H7 (cell line): Measurements from ENCODE around the gene L1CAM. TPM values are rescaled to one million over a fixed set of nuclear protein-coding genes. Genes with fewer than 3 reads are reported as not detected.
A peak's percentile ranks its signal among the peaks of the same experiment; 100 is the strongest.

Source experiments
- DNase-seq: peaks from one replicate; pipeline ENCODE4 v3.0.0; 2012
- H3K27me3 ChIP-seq: 2 replicates; pipeline ENCODE4 v1.6.0; 2011; ENCODE audit warnings: mild to moderate bottlenecking, low read length; ENCODE audit not compliant: control insufficient read depth, insufficient read depth
- H3K36me3 ChIP-seq: replicated peaks from 2 replicates; pipeline ENCODE4 v1.5.1; 2011; ENCODE audit warnings: low read length; ENCODE audit not compliant: control insufficient read depth, insufficient read depth
- H3K4me3 ChIP-seq: 2 replicates; pipeline ENCODE4 v1.5.1; 2011; ENCODE audit warnings: low read depth, mild to moderate bottlenecking, control low read depth, low read length, moderate library complexity; ENCODE audit not compliant: insufficient read depth
- total RNA-seq: library from RNA; depleted of rRNA; stranded (reverse); fragments of >200 nt; shearing (Covaris generic); gene quantifications from 2 replicates; pipeline ENCODE4 v1.2.3, GENCODE V29; 2014

The L1CAM gene
- total RNA-seq, 1 experiment from 2014 or later = 17.0 TPM

GRCh38 chrX:153913211-153913610 is 27.2 kb upstream of the L1CAM start:
- no peaks in the 10 kb centered on the region for H3K27me3 ChIP-seq
- DNase-seq = no peak
- no peaks in the 10 kb centered on the region; the same call in 1 of the 2 replicates for H3K36me3 ChIP-seq
- no peak overlapping the region for H3K4me3 ChIP-seq

- Histone ChIP-seq H3K27me3 (no peaks in the 10 kb centered on the region), H3K36me3 (no peaks in the 10 kb centered on the region; the same call in 1 of the 2 replicates), H3K4me3 (no peak overlapping the region)
- DNase-seq = no peak
Measured at GRCh38 chrX:153911798-153912197, 25.8 kb upstream of the L1CAM start.

GRCh38 chrX:153910446-153910845 is 24.5 kb upstream of the L1CAM start:
- Histone ChIP-seq H3K27me3 (no peaks in the 10 kb centered on the region), H3K4me3 (no peak overlapping the region), H3K36me3 (no peaks in the 10 kb centered on the region; the same call in 1 of the 2 replicates)
- no peak for DNase-seq

GRCh38 chrX:153909980-153910360 is 24.0 kb upstream of the L1CAM start:
- DNase-seq = no peak
- no peaks in the 10 kb centered on the region; the same call in 1 of the 2 replicates for H3K36me3 ChIP-seq

GRCh38 chrX:153909024-153909979 is 23.3 kb upstream of the L1CAM start:
- no peaks in the 10 kb centered on the region; the same call in 1 of the 2 replicates for H3K36me3 ChIP-seq
- H3K4me3 ChIP-seq = no peak overlapping the region
- H3K27me3 ChIP-seq = no peaks in the 10 kb centered on the region
- peak; percentile 86 for DNase-seq

More at GRCh38 chrX:153909980-153910360, 24.0 kb upstream of the L1CAM start:
- no peaks in the 10 kb centered on the region for H3K27me3 ChIP-seq
- no peak overlapping the region for H3K4me3 ChIP-seq

- Histone ChIP-seq H3K27me3 (no peaks in the 10 kb centered on the region), H3K36me3 (no peaks in the 10 kb centered on the region; the same call in 1 of the 2 replicates), H3K4me3 (no peak overlapping the region)
- no peak for DNase-seq
Measured at GRCh38 chrX:153908219-153908860, 22.4 kb upstream of the L1CAM start.

- Histone ChIP-seq H3K36me3 (no peaks in the 10 kb centered on the region; the same call in 1 of the 2 replicates), H3K4me3 (no peak overlapping the region), H3K27me3 (no peaks in the 10 kb centered on the region)
- no peak for DNase-seq
Measured at GRCh38 chrX:153907456-153907855, 21.5 kb upstream of the L1CAM start.

- no peak overlapping the region for H3K4me3 ChIP-seq
- H3K27me3 ChIP-seq = no peaks in the 10 kb centered on the region
- DNase-seq = no peak
- H3K36me3 ChIP-seq = no peaks in the 10 kb centered on the region; the same call in 1 of the 2 replicates
Measured at GRCh38 chrX:153906126-153906917, 20.3 kb upstream of the L1CAM start.

GRCh38 chrX:153905481-153906095 is 19.6 kb upstream of the L1CAM start:
- no peaks in the 10 kb centered on the region for H3K27me3 ChIP-seq
- H3K36me3 ChIP-seq = no peaks in the 10 kb centered on the region; the same call in 1 of the 2 replicates
- no peak overlapping the region for H3K4me3 ChIP-seq
- no peak for DNase-seq

GRCh38 chrX:153903991-153904957 is 18.3 kb upstream of the L1CAM start, which contains the start of gene AVPR2:
Gene AVPR2, plus strand, starts transcription at chrX:153904673. Its CDS starts 473 bp downstream, at chrX:153905146.
- no peak within 1 kb of the TSS for H3K4me3 ChIP-seq
- DNase-seq = peak; percentile 66
- no peaks in the 10 kb centered on the region for H3K27me3 ChIP-seq

GRCh38 chrX:153903238-153903980 is 17.4 kb upstream of the L1CAM start:
- no peaks in the 10 kb centered on the region for H3K36me3 ChIP-seq
- no peak overlapping the region for H3K4me3 ChIP-seq
- peak; percentile 58 for DNase-seq
- H3K27me3 ChIP-seq = no peaks in the 10 kb centered on the region

More at GRCh38 chrX:153903991-153904957, 18.3 kb upstream of the L1CAM start, which contains the start of gene AVPR2:
- H3K36me3 ChIP-seq = no peaks in the 10 kb centered on the region; the same call in 1 of the 2 replicates

- no peak overlapping the region for H3K4me3 ChIP-seq
- no peaks in the 10 kb centered on the region for H3K36me3 ChIP-seq
- H3K27me3 ChIP-seq = no peaks in the 10 kb centered on the region
- DNase-seq = peak; percentile 40
Measured at GRCh38 chrX:153902385-153902784, 16.4 kb upstream of the L1CAM start.
